HPDE6-E6E7 (cell line): ENCODE measurements around the gene LTB.

ENCODE experiments used
- DNase-seq: peaks from one replicate; pipeline ENCODE4 v3.0.0; 2011; ENCODE audit warnings: missing footprints; ENCODE audit errors: extremely low spot score

Gene LTB

DNA sequence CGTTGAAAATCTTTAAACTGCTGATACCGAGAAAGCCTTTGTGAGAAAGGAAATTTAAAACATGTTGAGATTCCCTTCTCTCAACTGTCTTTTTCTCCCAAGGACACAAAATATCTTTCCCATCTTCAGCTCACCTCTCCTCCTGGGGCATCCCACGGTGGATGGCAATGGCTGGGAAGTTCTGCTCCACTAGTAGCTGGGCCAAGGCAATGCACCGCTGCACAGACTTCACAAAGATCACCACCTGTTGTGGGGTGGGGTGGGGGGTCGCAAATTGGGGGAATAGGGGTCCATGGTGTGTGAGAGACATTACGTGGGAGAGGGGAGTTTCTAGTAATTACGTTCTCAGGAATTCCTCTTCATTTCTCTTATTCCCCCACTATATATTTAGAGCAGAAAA is 51.1 kb downstream of the LTB start:
- DNase-seq, result no peak

DNA sequence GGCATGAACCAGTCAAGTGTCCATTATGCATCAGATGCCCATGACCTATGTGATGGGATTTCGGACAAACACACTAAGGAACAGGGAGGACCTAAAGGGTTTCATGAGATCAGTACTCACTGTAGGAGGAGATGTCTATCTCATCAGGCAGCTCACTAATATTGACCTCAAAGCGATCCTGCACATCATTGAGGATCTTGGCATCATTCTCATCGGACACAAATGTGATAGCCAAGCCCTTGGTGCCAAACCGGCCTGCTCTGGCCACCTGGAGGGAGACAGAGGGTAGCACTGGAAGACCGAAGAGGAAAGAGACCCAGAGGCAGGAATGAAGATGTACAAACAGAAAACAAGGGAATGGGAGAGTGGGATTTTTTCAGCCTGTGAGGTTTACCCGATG is 51.6 kb downstream of the LTB start:
- no peak for DNase-seq
